OCI-LY7 (cell line): Measurements from ENCODE around the gene CEP76. TPM values are rescaled to one million over a fixed set of nuclear protein-coding genes. Genes with fewer than 3 reads are reported as not detected.
A peak's percentile ranks its signal among the peaks of the same experiment; 100 is the strongest.

ENCODE experiments used
- BruUV-seq: library from RNA; stranded (reverse); fragments of 400-500 nt; replicated peaks from 2 replicates; lab custom pipeline; 2021; lab: Mats Ljungman, UMichigan
- CTCF ChIA-PET: fragments of 300-600 bp; sonication (Branson Sonifier 250); formaldehyde crosslinking; loops from one replicate; lab custom pipeline; 2022; ENCODE audit warnings: antibody characterized with exemption; ENCODE audit not compliant: unreplicated experiment; lab: Charles Lee
- POLR2A ChIA-PET: fragments of 300-600 bp; sonication (Branson Sonifier 250); formaldehyde crosslinking; loops from one replicate; lab custom pipeline; 2022; ENCODE audit warnings: antibody characterized with exemption; lab: Charles Lee
- DNase-seq: peaks from one replicate; pipeline ENCODE4 v3.0.0-alpha.2; 2015; ENCODE audit warnings: low spot score
- H2AFZ ChIP-seq: fragments of 200-600 bp; sonication (generic), shearing (Covaris generic); 2 replicates; pipeline ENCODE4 v1.6.1; 2014; ENCODE audit warnings: mild to moderate bottlenecking, antibody characterized with exemption, low read length, moderate library complexity
- H3K27ac ChIP-seq: fragments of 200-600 bp; sonication (generic); 2 replicates; pipeline ENCODE4 v1.5.1; 2014; ENCODE audit warnings: mixed run types, low read depth, mild to moderate bottlenecking, moderate library complexity, low read length, inconsistent platforms; ENCODE audit not compliant: poor library complexity, severe bottlenecking
- H3K36me3 ChIP-seq: fragments of 200-600 bp; sonication (generic); 2 replicates; pipeline ENCODE4 v1.6.1; 2014; ENCODE audit warnings: mild to moderate bottlenecking, antibody characterized with exemption, low read length, moderate library complexity, mixed read lengths; ENCODE audit not compliant: insufficient read depth
- H3K4me1 ChIP-seq: fragments of 200-600 bp; sonication (generic); 2 replicates; pipeline ENCODE4 v1.5.1; 2014; ENCODE audit warnings: mild to moderate bottlenecking, low read length; ENCODE audit not compliant: insufficient read depth, poor library complexity, severe bottlenecking
- H3K4me2 ChIP-seq: fragments of 200-600 bp; sonication (generic); 2 replicates; pipeline ENCODE4 v1.6.1; 2014; ENCODE audit warnings: mild to moderate bottlenecking, low read length
- H3K4me3 ChIP-seq: fragments of 200-600 bp; sonication (generic); 2 replicates; pipeline ENCODE4 v1.5.1; 2014; ENCODE audit warnings: mild to moderate bottlenecking, low read depth, low read length; ENCODE audit not compliant: poor library complexity, severe bottlenecking
- H3K79me2 ChIP-seq: fragments of 200-600 bp; sonication (generic); 2 replicates; pipeline ENCODE4 v1.6.1; 2016; ENCODE audit warnings: low read depth, mild to moderate bottlenecking, low read length, moderate library complexity, mixed read lengths; ENCODE audit not compliant: insufficient read depth
- H3K9me2 ChIP-seq: fragments of 200-600 bp; sonication (generic); 2 replicates; pipeline ENCODE4 v1.6.1; 2016; ENCODE audit warnings: mild to moderate bottlenecking, low read length, mixed read lengths; ENCODE audit not compliant: insufficient read depth
- H3K9me3 ChIP-seq: fragments of 200-600 bp; sonication (generic); 2 replicates; pipeline ENCODE4 v1.6.1; 2014; ENCODE audit warnings: mild to moderate bottlenecking, mixed run types, low read length, mixed read lengths
- H4K20me1 ChIP-seq: fragments of 200-600 bp; sonication (generic); 2 replicates; pipeline ENCODE4 v1.6.1; 2014; ENCODE audit warnings: mild to moderate bottlenecking, antibody characterized with exemption, low read length, moderate library complexity, mixed read lengths; ENCODE audit not compliant: insufficient read depth
- EZH2phosphoT487 ChIP-seq: fragments of 200-600 bp; sonication (generic); IDR thresholded peaks from 2 replicates; pipeline ENCODE4 v1.6.1; 2018; ENCODE audit warnings: low read depth, borderline replicate concordance, mild to moderate bottlenecking, mixed run types, antibody characterized with exemption, low read length, moderate library complexity, mixed read lengths
- intact Hi-C: fragments of 100-400 bp; cut with micrococcal nuclease; formaldehyde crosslinking; loops from one replicate; pipeline ENCODE4 v1.10.0; 2022; ENCODE audit not compliant: unreplicated experiment
- total RNA-seq, 2 experiments: library from RNA; depleted of rRNA in 1 of 2; stranded (reverse); fragments of >200 nt in 1 of 2; shearing (Covaris generic) in 1 of 2; gene quantifications; 2 replicates each; pipeline ENCODE4 v1.2.3, GENCODE V29; 2014 to 2022
- TF ChIP-seq, protein P1 (sequence below): fragments of 200-600 bp; sonication (generic); conservative IDR thresholded peaks from 2 replicates; pipeline ENCODE4 v1.5.1; 2014; ENCODE audit warnings: mild to moderate bottlenecking, antibody characterized with exemption, low read length, moderate library complexity, mixed read lengths

The CEP76 gene
- total RNA-seq, 2 experiments from 2014 or later: 14.1 to 22.1 TPM

DNA sequence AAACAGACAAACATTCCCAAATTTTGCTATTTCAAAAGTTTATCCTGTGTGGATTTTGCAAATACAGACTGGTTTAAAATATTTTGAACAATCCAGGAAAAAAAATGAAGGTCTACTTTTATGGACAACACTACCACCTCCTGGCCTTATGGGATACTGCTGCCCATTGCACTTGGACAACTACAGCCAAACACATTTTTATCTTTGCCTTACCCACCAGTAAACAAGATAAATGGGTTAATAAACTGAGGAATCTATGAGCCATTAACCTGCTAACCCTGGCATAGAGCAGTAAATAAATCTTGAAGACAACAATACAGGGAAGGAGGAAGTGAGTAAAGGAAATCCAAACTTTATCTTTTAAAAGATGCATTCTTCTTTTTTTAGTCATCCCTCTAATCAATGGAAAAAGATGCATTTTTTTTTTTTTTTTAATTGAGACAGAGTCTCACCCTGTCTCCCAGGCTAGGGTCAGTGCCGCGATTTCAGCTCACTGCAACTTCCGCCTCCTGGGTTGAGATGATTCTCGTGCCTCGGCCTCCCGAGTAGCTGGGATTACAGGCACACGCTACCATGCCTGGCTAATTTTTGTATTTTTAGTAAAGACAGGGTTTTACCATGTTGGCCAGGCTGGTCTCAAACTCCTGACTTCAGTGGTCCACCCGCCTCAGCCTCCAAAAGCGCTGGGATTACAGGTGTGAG is 42.5 kb downstream of the CEP76 start:
- Histone ChIP-seq H2AFZ (no peak overlapping the region), H3K9me3 (no peaks in the 10 kb centered on the region)

DNA sequence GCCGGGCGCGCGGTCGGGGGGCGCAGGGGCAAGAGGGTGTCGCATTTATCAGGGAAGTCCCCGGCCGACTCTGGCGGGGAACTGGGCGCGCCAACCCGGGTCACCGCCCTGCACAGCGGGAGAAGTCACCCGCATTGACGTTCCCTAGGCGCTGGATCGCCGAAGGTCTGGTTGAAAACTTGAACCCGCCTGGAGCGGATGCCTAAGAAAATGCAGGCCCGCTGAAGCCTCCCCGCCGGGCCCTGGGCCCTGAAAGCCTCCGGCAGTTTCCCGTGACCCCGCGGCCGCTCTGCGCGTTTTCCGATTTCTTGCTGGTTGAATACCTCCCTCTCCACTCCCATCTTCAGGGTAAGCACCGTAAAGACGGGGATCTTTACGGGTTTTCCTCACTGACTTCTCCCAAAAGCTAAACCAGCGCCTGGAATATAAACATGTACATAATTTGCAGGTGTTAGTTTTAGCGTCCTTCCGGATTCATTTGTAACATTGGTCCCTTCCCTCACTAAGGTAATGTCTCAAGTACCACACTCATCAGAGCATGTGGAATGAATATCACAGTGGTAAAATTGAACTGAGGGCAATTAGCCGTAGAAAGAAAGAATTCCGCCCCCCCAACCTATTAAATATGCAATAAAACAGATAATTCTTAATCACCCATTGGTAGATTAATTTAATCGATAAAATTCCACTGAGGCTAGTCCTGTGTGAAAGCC is 43.9 kb downstream of the CEP76 start:
- intact Hi-C loops: loop anchor here (1.0 kb wide), 1 partner anchor 267 kb away; no protein-coding TSS in a partner anchor
- no peaks in the 10 kb centered on the region for H3K79me2 ChIP-seq
- DNase-seq: no peak
- no TSS peak for BruUV-seq
- H3K9me2 ChIP-seq: no peaks in the 10 kb centered on the region
- TF ChIP-seq EZH2phosphoT487: no peak
- TF ChIP-seq, protein P1, sequence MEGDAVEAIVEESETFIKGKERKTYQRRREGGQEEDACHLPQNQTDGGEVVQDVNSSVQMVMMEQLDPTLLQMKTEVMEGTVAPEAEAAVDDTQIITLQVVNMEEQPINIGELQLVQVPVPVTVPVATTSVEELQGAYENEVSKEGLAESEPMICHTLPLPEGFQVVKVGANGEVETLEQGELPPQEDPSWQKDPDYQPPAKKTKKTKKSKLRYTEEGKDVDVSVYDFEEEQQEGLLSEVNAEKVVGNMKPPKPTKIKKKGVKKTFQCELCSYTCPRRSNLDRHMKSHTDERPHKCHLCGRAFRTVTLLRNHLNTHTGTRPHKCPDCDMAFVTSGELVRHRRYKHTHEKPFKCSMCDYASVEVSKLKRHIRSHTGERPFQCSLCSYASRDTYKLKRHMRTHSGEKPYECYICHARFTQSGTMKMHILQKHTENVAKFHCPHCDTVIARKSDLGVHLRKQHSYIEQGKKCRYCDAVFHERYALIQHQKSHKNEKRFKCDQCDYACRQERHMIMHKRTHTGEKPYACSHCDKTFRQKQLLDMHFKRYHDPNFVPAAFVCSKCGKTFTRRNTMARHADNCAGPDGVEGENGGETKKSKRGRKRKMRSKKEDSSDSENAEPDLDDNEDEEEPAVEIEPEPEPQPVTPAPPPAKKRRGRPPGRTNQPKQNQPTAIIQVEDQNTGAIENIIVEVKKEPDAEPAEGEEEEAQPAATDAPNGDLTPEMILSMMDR: no peak
- H4K20me1 ChIP-seq: no peaks in the 10 kb centered on the region
- ChIA-PET CTCF (no interaction called here), POLR2A (no interaction called here)
- peak overlapping the region; percentile 63 for H3K4me3 ChIP-seq
- no peak overlapping the region for H2AFZ ChIP-seq
- H3K4me2 ChIP-seq: peak overlapping the region; percentile 70
- no peaks in the 10 kb centered on the region for H3K9me3 ChIP-seq
- H3K36me3 ChIP-seq: no peaks in the 10 kb centered on the region
- H3K4me1 ChIP-seq: peaks cover 3% of the 10 kb centered on the region
- H3K27ac ChIP-seq: no peak overlapping the region

More for the DNA sequence above, 42.5 kb downstream of the CEP76 start:
- Histone ChIP-seq H3K4me2 (no peak overlapping the region), H4K20me1 (no peaks in the 10 kb centered on the region), H3K36me3 (no peaks in the 10 kb centered on the region), H3K4me3 (no peak overlapping the region), H3K27ac (no peak overlapping the region), H3K4me1 (peaks cover 3% of the 10 kb centered on the region), H3K9me2 (no peaks in the 10 kb centered on the region), H3K79me2 (no peaks in the 10 kb centered on the region)
- intact Hi-C loops: loop anchor here (1.0 to 10.0 kb wide), 4 partner anchors 121 to 495 kb away; no protein-coding TSS in a partner anchor
- ChIA-PET POLR2A (interaction anchor here (0.6 kb wide), 1 partner anchor 21 kb away, joined by 3 read pairs; no protein-coding TSS in a partner anchor), CTCF (interaction anchor here (1.0 kb wide), 1 partner anchor 267 kb away, joined by 3 read pairs; no protein-coding TSS in a partner anchor)
- DNase-seq: peak; percentile 47
- BruUV-seq: no TSS peak
- TF ChIP-seq, protein P1: peak; percentile 95
- no peak for TF ChIP-seq EZH2phosphoT487
